Lung (tissue), 12 donors: ENCODE data around the gene PTPRE. TPM values are rescaled to one million over a fixed set of nuclear protein-coding genes. Genes with fewer than 3 reads are reported as not detected.

Experiments used
- ATAC-seq: fragments of 200-7000 bp; cut with Tn5 transposase; one replicate; pipeline ENCODE4 v1.9.1; 2020; ENCODE audit warnings: moderate number of reproducible peaks; ENCODE audit not compliant: insufficient read depth, low FRiP score
- DNase-seq, 3 donors: peaks; one replicate each; pipeline ENCODE4 v3.0.0-alpha.2; 2013 to 2017
- H3K27ac ChIP-seq, 2 donors: one replicate each; pipeline ENCODE4 v1.5.1; 2013; ENCODE audit warnings: mild to moderate bottlenecking in 2 of 2, moderate library complexity in 2 of 2, control low read depth in 1 of 2, inconsistent platforms in 1 of 2, low read depth in 1 of 2, low read length in 1 of 2
- H3K27me3 ChIP-seq, 3 donors: one replicate each; pipeline ENCODE4 v1.5.1; 2013; ENCODE audit warnings: low read length in 2 of 3; ENCODE audit not compliant: control insufficient read depth in 3 of 3, insufficient read depth in 3 of 3
- H3K36me3 ChIP-seq, 4 donors: one replicate each; pipeline ENCODE4 v1.5.1; 2013; ENCODE audit warnings: low read length in 4 of 4, mild to moderate bottlenecking in 1 of 4, moderate library complexity in 1 of 4; ENCODE audit not compliant: control insufficient read depth in 4 of 4, insufficient read depth in 4 of 4
- H3K4me1 ChIP-seq, 5 donors: one replicate each; pipeline ENCODE4 v1.5.1; 2013; ENCODE audit warnings: low read length in 5 of 5, mild to moderate bottlenecking in 2 of 5, moderate library complexity in 1 of 5; ENCODE audit not compliant: control insufficient read depth in 5 of 5, insufficient read depth in 5 of 5
- H3K4me3 ChIP-seq: one replicate; pipeline ENCODE4 v1.5.1; 2013; ENCODE audit warnings: mild to moderate bottlenecking, control low read depth, moderate library complexity
- H3K9ac ChIP-seq, 2 donors: one replicate each; pipeline ENCODE4 v1.5.1; 2013; ENCODE audit warnings: low read length in 2 of 2, control low read depth in 1 of 2; ENCODE audit not compliant: insufficient read depth in 1 of 2
- H3K9me3 ChIP-seq, 4 donors: one replicate each; pipeline ENCODE4 v1.5.1; 2013; ENCODE audit warnings: low read length in 3 of 4, mild to moderate bottlenecking in 1 of 4, moderate library complexity in 1 of 4; ENCODE audit not compliant: control insufficient read depth in 4 of 4, insufficient read depth in 3 of 4
- CTCF ChIP-seq: IDR thresholded peaks from 2 replicates; pipeline ENCODE4 v1.5.1; 2012; ENCODE audit warnings: mild to moderate bottlenecking; ENCODE audit errors: control extremely low read depth, extremely low read depth
- WGBS, 2 donors: extraction: QIAGEN DNeasy Blood & Tissue Kit; methylation state at CpG; one replicate each; pipeline ENCODE4 v1.1.7; 2013; 5-methylcytosine and 5-hydroxymethylcytosine counted together
- polyA plus RNA-seq, 2 donors: library from polyadenylated mRNA; stranded (reverse); fragments of 200-250 nt; gene quantifications; one replicate each; pipeline ENCODE4 v1.2.1, GENCODE V29; 2013
- total RNA-seq, 2 donors: library from RNA; depleted of rRNA in 1 of 2; stranded (reverse); fragments of >200 nt in 1 of 2; gene quantifications; one replicate each; pipeline ENCODE4 v1.2.1, GENCODE V29; 2014 to 2021
- donor health status: control.
- donor health status: control.
- donor health status: Bipolar disorder and iron deficiency.
- donor health status: healthy.
- donor health status: DM: yes; HTN: yes; CAD: no.

PTPRE gene
- total and polyA plus RNA-seq, 4 donors: 15.5 to 68.7 (median 36.5) TPM

GRCh38 chr10:128059982-128060293 lies 153.0 kb downstream of the PTPRE start:
- DNase-seq (no peak), ATAC-seq (no peak)
- Histone ChIP-seq H3K27ac (peak overlapping the region in 1 of 2 donors; percentile 9), H3K4me3 (no peak overlapping the region), H3K4me1 (peaks cover 0 to 30% (median 7%) of the 10 kb centered on the region in 5 donors), H3K36me3 (peaks cover 0 to 53% (median 3%) of the 10 kb centered on the region in 4 donors), H3K9me3 (peaks cover 0 to 4% (median 0%) of the 10 kb centered on the region in 4 donors), H3K27me3 (no peaks in the 10 kb centered on the region), H3K9ac (no peak overlapping the region)
- TF ChIP-seq CTCF: no peak
- 64 to 100% methylated on average over 1 of the region's 1 CpG for WGBS, 2 donors

DNA sequence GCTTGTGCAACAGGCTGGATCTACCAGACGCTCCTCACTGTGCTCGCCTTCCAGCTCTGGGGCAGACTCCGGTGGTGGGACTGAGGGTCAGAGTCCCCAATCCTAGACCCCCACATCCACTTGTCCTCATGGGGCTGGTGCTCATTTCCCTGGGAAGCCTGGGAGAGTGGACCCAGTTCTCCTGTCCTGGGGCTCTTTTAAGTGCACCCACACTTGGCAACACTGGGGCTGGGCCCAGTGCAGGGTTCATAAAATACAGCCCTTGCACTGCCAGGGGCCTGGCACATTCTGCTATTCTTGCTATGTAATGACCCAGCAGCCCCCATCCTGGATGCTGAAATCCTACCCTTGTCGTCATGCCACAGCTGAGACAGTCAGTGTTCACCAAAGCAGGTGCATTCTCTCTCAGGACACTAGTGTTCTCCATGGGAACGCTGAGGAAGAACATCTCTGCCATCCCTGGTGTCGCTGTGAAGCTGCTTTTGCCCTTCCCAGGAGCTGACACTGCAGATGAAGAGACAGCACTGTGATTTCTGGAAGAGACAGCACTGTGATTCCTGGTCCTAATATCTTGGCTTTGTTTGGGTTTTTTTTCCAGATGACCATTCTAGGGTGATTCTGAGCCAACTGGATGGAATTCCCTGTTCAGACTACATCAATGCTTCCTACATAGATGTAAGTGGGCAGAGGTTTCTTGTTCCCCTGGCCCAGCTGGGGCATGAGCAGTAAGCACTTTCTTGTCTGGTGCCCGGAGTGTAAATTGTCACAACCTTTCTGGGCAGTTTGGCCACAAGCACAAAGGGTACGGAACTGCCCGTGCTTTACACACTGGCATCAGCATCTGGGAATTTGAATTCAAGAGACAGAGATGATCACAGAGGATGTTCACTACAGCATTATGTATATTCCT lies 153.7 kb downstream of the PTPRE start:
- Histone ChIP-seq H3K9ac (no peak overlapping the region), H3K9me3 (peaks cover 0 to 4% (median 0%) of the 10 kb centered on the region in 4 donors), H3K36me3 (peaks cover 0 to 51% (median 3%) of the 10 kb centered on the region in 4 donors), H3K27ac (peak overlapping the region in 1 of 2 donors; percentile 9), H3K4me3 (no peak overlapping the region), H3K27me3 (no peaks in the 10 kb centered on the region), H3K4me1 (peaks cover 0 to 30% (median 7%) of the 10 kb centered on the region in 5 donors)
- no peak for ATAC-seq
- WGBS, 2 donors: 92 to 95% methylated on average over 9 of the region's 9 CpGs
- TF ChIP-seq CTCF: no peak
- DNase-seq: no peak

- ATAC-seq: no peak
- Histone ChIP-seq H3K36me3 (peaks cover 0 to 48% (median 5%) of the 10 kb centered on the region in 4 donors), H3K4me3 (no peak overlapping the region), H3K9ac (no peak overlapping the region), H3K27ac (peak overlapping the region in 1 of 2 donors; percentile 83), H3K4me1 (peaks cover 0 to 30% (median 7%) of the 10 kb centered on the region in 5 donors), H3K27me3 (no peaks in the 10 kb centered on the region), H3K9me3 (peaks cover 0 to 4% (median 0%) of the 10 kb centered on the region in 4 donors)
- no peak for DNase-seq
- 80 to 90% methylated on average over 14 of the region's 14 CpGs for WGBS, 2 donors
- TF ChIP-seq CTCF: no peak
Observed at GRCh38 chr10:128061306-128062300, 154.7 kb downstream of the PTPRE start.
